Measurements from ENCODE around the gene OR2A42.
"Not testable (repeated sequence)": the region's sequence is repeated elsewhere in the genome, so short reads cannot be mapped to it uniquely, and the experiment has no call there.

Gene OR2A42, protein sequence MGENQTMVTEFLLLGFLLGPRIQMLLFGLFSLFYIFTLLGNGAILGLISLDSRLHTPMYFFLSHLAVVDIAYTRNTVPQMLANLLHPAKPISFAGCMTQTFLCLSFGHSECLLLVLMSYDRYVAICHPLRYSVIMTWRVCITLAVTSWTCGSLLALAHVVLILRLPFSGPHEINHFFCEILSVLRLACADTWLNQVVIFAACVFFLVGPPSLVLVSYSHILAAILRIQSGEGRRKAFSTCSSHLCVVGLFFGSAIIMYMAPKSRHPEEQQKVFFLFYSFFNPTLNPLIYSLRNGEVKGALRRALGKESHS

DNA sequence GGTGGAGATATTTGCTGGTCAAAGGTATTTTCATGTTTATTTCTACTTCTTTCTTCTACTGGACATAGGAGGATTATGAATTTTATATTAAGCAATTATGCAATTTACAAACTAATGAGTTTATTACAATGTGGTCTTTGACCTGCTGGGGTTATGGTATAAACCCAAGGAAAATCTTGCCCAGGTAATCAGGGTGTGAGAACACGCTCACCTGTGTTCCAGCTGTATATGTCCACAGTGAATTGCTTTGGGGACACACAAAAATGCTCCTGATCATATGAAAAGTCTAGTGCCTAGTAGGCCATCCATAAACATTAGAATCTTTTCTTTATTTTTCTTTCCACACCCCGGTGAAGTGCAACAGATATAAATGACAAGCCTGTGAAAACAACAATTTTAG, at the start of gene OR2A42:
Gene OR2A42 (minus strand): TSS at position 241 of the 400 bp plus-strand sequence. CDS start 6,762 bp downstream, outside the sequence.
- DNase-seq (ENCODE audit: low read depth), result not testable (repeated sequence)

DNA sequence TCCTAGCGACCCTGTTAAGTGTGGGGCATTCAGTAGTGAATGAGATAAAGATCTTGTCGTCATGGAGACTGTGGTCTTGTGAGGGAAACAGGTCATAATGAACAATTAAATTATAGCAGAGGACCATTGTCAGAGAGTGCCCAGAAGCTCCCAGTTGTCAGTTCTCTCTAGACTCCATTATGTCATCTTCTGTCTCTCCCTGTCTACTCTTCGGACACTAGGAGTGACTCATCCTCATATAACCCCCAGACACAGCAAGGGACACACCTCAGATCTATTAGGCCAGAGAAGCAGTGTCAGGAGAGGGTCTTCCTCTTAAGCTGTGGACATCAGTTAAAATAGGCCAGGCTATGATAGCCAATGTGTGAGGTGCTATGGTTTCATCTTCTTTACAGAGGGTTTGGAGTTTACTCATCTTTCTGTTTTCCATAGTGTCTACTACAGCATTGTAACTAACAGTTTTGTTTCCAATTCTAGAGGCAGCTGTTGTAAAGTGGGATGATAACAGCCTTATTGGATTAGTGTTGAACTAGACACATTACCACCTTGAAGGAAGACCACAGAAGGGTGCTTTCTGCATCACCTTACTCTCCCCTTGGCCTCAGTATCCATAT, 47.9 kb upstream of the OR2A42 start:
- not testable (repeated sequence) for DNase-seq (ENCODE audit: low read depth)

DNA sequence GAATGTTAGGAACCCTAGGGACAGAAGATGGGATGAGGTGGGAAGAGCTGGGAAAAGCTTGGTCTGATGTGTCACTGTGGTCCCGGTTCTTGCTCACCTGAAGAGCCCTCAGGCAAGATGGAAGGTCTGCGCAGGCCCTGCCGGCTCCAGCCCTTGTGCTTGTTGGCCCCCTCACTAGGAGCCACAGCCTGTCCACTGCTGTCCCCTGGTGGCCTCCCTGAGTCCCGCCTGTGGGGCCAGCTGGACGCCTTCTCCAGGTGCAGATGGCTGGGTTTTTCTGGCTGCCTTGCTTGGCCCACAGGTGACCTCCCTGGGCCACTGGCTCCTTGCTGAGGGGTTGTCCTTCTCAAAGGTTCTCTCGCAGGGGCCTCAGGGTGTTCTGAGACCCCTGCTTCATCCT, 44.3 kb upstream of the OR2A42 start:
- DNase-seq (ENCODE audit: low read depth), result not testable (repeated sequence)

DNA sequence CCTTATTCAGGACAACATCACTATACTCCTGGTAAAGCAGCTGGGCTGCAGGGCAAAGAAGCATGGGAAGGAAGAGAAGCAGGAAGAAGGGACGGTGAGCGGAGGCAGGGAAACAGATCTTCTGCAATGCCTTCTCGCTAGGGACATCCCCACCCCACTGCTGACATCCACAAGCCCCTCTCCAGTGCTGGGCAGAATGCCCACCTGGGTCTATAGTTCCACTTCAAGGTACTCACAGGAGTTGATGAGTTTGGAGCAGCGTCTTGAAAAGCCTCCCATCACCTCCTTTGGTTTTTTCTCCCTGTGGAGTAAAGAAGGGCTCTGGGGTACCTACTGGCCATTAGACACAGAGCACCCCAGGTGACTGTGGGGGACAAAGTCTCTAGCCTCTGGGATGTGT, 43.1 kb upstream of the OR2A42 start:
- DNase-seq (ENCODE audit: low read depth), result not testable (repeated sequence)

DNA sequence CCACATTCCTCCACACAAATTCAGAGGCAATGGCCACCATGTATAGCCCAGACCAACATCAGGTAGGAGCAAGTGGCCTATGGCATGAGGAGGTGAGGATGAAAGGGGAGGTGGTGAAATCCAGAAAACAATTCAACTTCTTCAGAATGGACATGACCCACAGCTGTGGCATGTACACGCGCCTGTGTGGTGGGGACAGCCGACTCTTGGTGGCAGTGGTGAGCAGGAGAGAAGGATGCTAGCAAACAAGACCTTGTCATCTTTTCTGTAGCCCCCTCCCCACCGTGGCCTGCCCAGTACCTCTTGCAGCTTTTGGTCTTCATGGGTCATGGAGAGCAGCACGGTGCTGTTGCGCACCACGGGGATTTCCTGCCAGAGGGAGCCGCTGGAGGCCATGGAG, 42.6 kb upstream of the OR2A42 start:
- DNase-seq (ENCODE audit: low read depth), result not testable (repeated sequence)

DNA sequence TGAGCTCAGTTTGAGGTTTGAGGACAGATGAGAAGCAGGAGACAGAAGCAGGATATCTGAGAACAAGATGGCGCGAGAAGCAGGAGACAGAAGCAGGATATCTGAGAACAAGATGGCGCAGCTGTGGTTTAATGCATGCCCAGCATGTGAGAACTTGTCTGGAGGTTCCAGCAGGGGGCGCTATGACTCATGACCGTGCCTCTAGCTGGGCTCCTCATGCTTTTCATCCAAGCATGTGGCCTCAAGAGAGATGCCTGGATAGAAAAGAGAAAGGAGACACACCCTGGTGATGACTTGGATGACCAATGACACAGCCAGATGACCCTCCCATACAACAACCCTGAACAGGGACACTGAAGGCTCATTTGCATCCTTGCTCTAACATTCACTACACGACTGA, 40.6 kb upstream of the OR2A42 start:
- DNase-seq (ENCODE audit: low read depth), result not testable (repeated sequence)

DNA sequence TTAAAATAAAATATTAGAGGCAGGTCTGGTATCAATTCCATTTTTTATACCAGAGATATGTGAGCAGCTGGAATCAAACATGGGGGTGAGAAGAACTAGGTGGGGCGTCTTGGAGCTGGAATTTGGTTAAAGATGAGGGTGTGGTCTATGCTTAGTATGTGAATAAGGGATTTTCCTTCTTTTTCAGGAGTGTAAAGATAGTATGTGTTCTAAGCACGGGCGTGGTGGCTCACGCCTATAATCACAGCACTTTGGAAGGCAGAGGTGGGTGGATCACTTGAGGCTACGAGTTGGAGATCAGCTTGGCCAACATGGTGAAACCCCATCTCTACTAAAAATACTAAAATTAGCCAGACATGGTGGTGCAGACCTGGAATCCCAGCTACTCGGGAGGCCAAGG, 35.9 kb upstream of the OR2A42 start:
- DNase-seq (ENCODE audit: low read depth), result not testable (repeated sequence)

DNA sequence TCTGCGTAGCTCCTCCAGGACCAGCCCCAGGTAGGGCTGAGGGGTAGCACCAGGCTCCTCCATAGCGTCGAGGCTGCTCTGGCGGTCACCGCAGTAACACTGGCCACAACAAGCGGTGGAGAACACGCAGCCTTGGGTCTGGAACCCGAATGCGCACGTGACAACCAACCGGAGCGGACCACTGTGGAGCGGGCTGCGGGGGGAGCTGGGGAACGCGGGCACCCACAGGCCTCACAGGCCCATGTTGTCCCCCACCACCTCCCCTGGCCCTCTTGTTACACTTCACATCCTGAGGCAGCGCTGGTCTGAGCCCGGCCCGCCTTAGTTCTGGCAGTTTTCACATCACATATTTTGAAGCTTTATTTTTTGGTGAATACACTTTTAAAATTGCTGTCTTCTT, 29.8 kb upstream of the OR2A42 start, which contains the start of gene CTAGE8:
Gene CTAGE8 (minus strand): TSS at position 101 of the 400 bp plus-strand sequence. CDS start 38 bp downstream, at position 63.
- not testable (repeated sequence) for DNase-seq (ENCODE audit: low read depth)

DNA sequence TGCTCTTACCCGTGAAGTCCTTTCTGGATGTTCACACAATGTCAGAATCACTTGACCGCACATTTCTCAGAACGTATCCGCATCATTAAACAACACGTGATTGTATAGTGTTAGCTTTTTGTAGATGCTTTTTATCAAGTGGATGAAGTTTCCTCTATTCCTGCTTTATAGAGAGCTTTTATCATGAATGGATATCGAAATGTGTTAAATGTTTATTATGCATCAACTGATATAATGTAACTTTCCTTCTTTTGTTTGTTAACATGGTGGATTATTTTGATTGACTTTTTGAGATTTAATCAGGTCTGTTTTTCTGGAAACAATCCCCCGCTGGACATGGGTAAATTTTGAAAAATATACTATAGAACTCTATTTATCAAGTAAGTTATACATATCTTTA, 25.3 kb upstream of the OR2A42 start, which contains the start of gene OR2A7:
Gene OR2A7 (minus strand): TSS at position 101 of the 400 bp plus-strand sequence. CDS start 5,164 bp downstream, outside the sequence.
- DNase-seq (ENCODE audit: low read depth), result not testable (repeated sequence)

DNA sequence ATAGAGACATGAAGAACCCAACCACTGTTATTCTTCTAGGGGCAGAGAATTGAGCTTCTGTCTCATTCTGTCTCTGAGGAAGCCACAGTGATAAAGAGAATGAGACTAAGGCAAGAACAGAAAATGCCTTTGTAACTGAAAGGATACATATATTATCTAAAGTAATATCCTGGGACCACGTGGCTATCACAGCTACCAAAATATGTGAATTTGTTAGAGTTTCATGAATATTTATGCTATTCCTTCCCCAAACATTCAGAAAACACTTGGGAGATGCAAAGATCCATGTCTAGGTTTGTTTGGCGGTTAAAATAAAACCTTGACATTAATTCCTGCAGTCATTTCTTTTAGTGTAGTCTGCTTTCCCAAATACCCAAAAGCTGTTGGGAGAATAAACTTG, 22.7 kb upstream of the OR2A42 start:
- not testable (repeated sequence) for DNase-seq (ENCODE audit: low read depth)

DNA sequence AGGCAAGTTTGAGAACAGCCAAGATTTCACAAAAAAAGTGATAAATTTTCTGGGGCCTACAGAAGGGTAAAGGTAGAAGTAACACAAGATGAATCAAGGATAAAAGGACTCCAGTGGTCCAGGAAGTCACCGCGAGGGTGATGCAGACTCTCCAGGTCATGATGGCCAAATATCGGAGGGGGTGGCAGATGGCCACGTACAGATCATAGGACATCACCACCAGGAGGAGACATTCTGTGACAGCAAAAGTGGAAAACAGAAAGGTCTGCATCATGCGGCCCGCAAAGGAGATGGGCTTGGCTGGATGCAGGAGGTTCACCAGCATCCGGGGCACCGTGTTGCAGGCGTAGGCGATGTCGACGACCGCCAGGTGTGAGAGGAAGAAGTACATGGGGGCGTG, 19.7 kb upstream of the OR2A42 start:
- not testable (repeated sequence) for DNase-seq (ENCODE audit: low read depth)

DNA sequence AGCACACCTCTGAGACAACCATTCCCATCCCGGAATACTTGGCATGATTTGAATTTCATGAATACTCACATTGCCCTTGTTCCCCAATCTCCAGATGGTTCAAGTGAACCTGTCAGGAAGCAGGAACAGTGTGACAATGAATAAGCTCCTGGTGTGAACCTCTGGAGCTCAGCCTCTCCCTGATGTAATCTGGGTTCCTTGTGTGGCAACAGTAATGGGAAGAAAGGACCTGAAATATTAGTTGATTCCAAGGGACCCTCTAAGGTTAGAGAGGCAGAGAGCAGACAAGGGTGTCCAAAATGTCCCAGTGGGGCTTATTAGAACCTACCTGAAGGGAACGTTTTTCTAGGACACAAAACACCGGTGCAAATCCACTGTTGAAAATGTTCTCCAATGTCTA, 16.7 kb upstream of the OR2A42 start:
- DNase-seq (ENCODE audit: low read depth), result no peak

DNA sequence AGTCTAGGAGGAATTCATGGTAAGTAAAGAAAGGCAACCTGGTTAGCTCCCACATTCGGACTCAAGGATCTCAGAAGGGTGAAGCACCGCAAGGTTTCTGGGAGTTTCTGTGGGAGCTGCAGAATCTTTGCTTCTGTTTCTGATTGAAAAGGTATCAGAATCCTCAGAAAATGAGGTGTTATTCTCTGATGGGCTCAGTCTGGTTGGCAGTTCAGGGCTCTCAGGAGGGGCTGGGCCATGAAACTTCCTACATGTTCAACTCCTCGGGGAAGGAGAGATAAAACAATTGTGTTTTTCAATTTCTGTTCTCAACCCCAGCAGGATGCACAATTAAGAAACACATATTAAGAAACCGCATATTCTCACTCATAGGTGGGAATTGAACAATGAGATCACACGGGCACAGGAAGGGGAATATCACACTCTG, 16.1 kb upstream of the OR2A42 start:
- no peak for DNase-seq (ENCODE audit: low read depth)

DNA sequence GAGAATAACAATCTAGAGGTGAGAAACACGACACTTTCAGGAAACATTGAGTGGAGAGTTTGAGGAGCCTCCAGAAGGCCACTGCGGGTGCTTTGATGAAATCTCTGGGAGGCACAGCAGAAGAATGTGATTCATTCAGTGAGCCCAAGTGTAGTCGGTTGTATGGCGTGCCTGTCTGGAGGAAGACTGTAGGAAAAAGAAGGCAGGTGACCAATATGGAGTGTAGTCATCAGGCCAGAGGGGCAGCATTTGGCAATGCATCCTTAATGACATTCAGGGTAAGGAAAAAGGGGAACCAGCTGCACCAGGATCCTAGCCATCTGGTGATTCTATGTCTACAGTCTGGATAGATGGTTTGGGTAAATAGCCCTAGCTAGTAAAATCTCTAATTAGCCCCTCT, 12.9 kb upstream of the OR2A42 start:
- not testable (repeated sequence) for DNase-seq (ENCODE audit: low read depth)

DNA sequence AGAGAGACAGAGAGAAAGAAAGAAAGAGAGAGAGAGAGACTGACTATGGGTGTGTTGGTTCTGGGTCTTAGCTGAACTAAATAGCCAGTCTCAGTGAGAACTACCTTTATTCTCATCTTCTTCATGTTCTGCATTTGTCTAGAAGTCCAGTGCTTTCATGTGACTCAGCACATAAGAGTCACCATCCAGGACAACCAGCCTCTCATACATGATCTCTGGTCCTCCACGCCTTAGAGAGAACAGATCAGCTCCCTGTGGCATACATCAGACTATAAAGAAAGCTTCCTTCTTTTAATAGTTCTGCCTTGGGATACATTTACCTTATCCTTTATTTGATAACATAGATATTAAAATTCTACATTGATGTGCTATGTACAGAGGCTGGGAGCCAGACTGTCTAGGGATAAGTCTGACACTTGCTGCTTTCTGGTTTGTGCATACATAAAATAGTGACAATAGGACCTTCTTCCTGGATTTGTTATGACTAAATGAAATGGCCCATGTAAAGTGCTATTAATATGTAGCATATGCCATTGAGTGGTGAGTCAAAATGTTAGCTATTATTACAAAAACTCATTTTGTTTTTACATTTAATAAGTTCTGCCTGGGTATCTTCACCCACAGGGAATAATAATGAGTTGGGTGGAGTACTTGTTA, 8.4 kb upstream of the OR2A42 start:
- DNase-seq (ENCODE audit: low read depth), result not testable (repeated sequence)

DNA sequence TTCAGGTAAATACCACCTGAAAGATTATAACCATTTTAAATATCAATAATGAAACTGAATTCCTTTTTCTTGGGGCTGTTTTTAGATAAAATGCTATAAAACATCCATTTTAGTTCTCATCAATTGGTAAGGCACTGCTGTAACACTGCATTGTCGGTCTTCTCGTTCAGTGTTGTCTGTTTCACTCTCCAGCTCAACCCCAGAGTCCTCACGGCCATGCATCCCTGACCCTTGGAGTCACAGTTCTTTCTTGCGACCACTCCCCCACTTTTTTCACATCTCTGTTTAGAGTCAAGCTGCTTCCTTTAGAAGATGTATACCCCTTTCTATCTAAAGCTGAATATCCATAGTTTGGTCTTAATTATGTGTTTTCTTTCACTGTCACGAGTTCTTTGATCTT, 7.6 kb upstream of the OR2A42 start:
- DNase-seq (ENCODE audit: low read depth), result not testable (repeated sequence)

DNA sequence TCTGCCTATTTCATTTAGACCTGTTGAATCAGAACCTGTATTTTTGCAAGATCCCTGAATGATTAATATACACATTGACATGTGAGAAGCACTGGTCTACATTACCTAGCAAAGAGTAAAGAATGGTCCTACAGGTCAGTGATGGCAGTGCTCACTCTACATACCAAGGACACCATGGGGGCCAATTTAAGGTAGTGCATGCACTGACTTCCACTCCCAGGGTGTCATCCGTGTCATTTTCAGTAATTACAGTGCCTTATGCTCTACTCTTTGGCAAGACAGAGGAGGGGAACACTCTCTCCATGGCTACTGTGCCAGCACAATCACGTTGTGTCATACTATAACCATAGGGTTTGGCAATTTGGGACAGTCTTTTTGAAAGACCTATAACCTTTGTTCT, 6.0 kb upstream of the OR2A42 start:
- DNase-seq (ENCODE audit: low read depth), result not testable (repeated sequence)

DNA sequence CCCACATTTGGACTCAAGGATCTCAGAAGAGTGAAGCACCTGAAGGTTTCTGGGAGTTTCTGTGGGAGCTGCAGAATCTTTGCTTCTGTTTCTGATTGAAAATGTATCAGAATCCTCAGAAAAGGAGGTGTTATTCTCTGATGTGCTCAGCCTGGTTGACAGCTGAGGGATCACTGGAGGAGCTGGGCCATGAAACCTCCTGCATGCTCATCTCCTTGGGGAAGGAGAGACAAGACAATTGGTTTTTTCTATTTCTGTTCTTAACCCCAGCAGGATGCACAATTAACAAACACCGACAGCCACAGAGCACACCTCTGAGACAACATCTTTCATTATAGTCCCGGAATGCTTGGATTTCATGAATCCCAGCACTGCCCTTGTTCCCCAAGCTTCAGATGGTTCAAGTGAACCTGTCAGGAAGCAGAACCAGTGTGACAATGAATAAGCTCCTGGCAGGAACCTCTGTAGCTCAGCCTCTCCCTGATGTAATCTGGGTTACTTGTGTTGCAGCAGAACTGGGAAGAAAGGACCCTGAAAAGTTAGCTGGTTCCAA, 799 bp downstream of the OR2A42 start:
- DNase-seq (ENCODE audit: low read depth), result not testable (repeated sequence)

DNA sequence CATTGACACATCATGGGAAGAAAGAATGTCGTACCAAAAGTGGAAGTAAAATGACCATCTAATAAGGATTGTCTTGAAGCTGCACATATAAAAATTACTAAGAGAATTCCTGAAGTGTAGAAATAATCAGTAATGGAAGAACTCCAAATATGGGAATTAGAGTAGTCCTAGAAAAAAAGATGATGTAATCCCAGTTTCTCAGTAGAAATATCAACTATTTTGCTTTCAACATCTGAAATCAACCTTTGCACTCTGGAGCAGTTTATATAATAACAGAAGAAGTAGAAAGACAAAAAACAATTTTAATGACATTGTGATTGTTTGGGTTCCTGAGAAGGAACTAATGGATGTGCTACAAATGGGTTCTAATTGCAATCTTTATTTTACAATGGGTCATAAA, 6.4 kb downstream of the OR2A42 start:
- not testable (repeated sequence) for DNase-seq (ENCODE audit: low read depth)

DNA sequence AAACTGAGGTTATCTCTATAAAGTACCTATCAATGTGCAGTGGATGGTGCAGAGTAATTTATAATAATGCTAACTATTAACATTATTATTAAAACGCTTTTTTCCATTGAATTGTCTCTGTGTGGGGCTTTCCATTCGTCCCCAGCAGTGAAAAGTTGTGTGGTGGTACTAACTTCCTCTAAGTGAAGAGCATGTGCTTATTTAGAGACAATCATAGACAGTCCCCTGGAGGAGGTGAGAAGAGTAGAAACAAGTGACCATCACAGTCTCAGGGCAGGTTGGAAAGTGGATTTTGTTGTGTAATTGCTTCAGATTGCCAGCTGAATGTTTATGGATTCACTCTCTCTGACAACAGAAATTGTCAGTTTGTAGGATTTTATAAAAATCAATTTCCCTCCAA, 8.4 kb downstream of the OR2A42 start:
- DNase-seq (ENCODE audit: low read depth), result not testable (repeated sequence)

DNA sequence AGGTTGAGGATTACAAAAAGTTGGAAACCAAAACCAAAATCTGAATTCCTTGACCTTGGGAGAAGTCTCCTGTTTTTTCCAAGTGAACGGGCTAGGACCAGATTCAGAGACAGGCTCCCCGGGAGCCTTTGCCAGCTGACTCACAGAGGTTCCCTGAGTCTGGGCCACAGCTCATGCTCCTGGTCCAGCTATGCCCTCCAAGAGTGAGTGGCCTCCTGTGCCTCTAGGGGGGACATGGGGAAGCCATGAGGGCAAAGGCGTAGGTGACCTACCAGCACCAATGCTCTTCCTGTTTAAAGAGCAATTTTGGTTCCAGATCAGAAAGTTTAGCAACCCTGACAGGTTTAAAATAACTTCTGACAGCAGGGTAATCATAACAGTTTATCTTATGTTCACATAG, 10.6 kb downstream of the OR2A42 start:
- DNase-seq (ENCODE audit: low read depth), result not testable (repeated sequence)

DNA sequence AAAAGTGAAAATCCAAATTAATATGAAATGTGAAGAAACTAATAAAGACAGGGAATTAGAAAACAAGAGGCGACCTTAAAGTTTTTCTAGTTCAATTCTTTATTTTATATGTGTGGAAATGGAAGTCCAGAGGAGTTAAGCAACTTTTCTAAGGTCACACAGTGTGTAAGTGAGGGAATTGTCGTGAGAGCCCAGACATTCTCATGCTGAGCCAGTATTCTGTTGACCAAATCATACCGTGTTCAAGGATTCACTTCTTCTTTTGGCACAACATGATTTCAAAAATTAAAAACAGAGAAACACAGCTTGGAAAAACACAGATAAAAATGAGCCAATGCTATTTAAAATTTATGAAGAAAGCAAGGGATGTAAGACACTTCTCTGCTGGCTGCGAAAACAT, 12.5 kb downstream of the OR2A42 start:
- not testable (repeated sequence) for DNase-seq (ENCODE audit: low read depth)

Data from HS-5 (cell line).